ENCODE results near the gene PTPMT1.

PTPMT1 gene

GRCh38 chr11:47611348-47611794 is 46.0 kb downstream of the PTPMT1 start:
- Histone ChIP-seq H2AFZ (ENCODE audit: insufficient read depth, low read length, poor library complexity) (no peak overlapping the region), H3K79me2 (ENCODE audit: control insufficient read depth, insufficient read depth, low read length, poor library complexity) (no peaks in the 10 kb centered on the region), H4K8ac (ENCODE audit: low read depth, low read length) (no peak overlapping the region), H2BK5ac (ENCODE audit: low read depth, low read length, poor library complexity) (no peak overlapping the region), H2AK5ac (ENCODE audit: low read length) (no peak overlapping the region), H3K9me3 (ENCODE audit: insufficient read depth, low read depth, low read length) (no peaks in the 10 kb centered on the region), H3K4ac (ENCODE audit: low read depth, low read length) (no peak overlapping the region), H4K12ac (ENCODE audit: low read depth, low read length) (no peak overlapping the region), H2BK12ac (ENCODE audit: low read length) (no peak overlapping the region), H3K79me1 (ENCODE audit: low read length) (no peaks in the 10 kb centered on the region), H3K27ac (ENCODE audit: low read depth, low read length) (no peak overlapping the region), H3K4me2 (ENCODE audit: low read length) (no peak overlapping the region), H3K18ac (ENCODE audit: low read length) (no peak overlapping the region), H3K4me1 (ENCODE audit: control insufficient read depth in 1 of 2, insufficient read depth in 2 of 2, low read length in 2 of 2) (peaks cover 3 to 11% of the 10 kb centered on the region in 2 experiments), H3K36me3 (ENCODE audit: control insufficient read depth in 1 of 2, insufficient read depth in 2 of 2, low read length in 2 of 2) (peaks cover 2 to 3% of the 10 kb centered on the region in 2 experiments), H2BK120ac (ENCODE audit: insufficient read depth, low read length, poor library complexity) (no peak overlapping the region), H3K14ac (ENCODE audit: low read length) (no peak overlapping the region), H3K27me3 (ENCODE audit: insufficient read depth, low read length) (no peaks in the 10 kb centered on the region), H3K23ac (ENCODE audit: low read length) (no peak overlapping the region), H4K91ac (ENCODE audit: low read depth, low read length) (no peak overlapping the region), H3K4me3 (ENCODE audit: low read depth, low read length) (no peak overlapping the region), H3K9ac (ENCODE audit: low read length) (no peak overlapping the region)
- DNase-seq = no peak
- no CpG with 5 or more reads among the region's 6 CpGs for WGBS (ENCODE audit: extremely low coverage, insufficient coverage, insufficient read length)

GRCh38 chr11:47615249-47615648 is 49.9 kb downstream of the PTPMT1 start:
- Histone ChIP-seq H4K12ac (ENCODE audit: low read depth, low read length) (no peak overlapping the region), H3K4ac (ENCODE audit: low read depth, low read length) (no peak overlapping the region), H2BK5ac (ENCODE audit: low read depth, low read length, poor library complexity) (no peak overlapping the region), H3K79me1 (ENCODE audit: low read length) (no peaks in the 10 kb centered on the region), H3K27ac (ENCODE audit: low read depth, low read length) (no peak overlapping the region), H2BK120ac (ENCODE audit: insufficient read depth, low read length, poor library complexity) (no peak overlapping the region), H4K91ac (ENCODE audit: low read depth, low read length) (no peak overlapping the region), H3K18ac (ENCODE audit: low read length) (no peak overlapping the region), H3K9ac (ENCODE audit: low read length) (no peak overlapping the region), H3K9me3 (ENCODE audit: insufficient read depth, low read depth, low read length) (no peaks in the 10 kb centered on the region), H3K79me2 (ENCODE audit: control insufficient read depth, insufficient read depth, low read length, poor library complexity) (no peaks in the 10 kb centered on the region), H3K4me3 (ENCODE audit: low read depth, low read length) (no peak overlapping the region), H3K36me3 (ENCODE audit: control insufficient read depth in 1 of 2, insufficient read depth in 2 of 2, low read length in 2 of 2) (peaks cover 12 to 13% of the 10 kb centered on the region in 2 experiments), H2AFZ (ENCODE audit: insufficient read depth, low read length, poor library complexity) (no peak overlapping the region), H3K23ac (ENCODE audit: low read length) (no peak overlapping the region), H3K4me2 (ENCODE audit: low read length) (no peak overlapping the region), H3K27me3 (ENCODE audit: insufficient read depth, low read length) (no peaks in the 10 kb centered on the region), H2AK5ac (ENCODE audit: low read length) (no peak overlapping the region), H2BK12ac (ENCODE audit: low read length) (no peak overlapping the region), H3K14ac (ENCODE audit: low read length) (no peak overlapping the region), H3K4me1 (ENCODE audit: control insufficient read depth in 1 of 2, insufficient read depth in 2 of 2, low read length in 2 of 2) (no peaks in the 10 kb centered on the region), H4K8ac (ENCODE audit: low read depth, low read length) (no peak overlapping the region)
- DNase-seq = no peak

- Histone ChIP-seq H4K8ac (ENCODE audit: low read depth, low read length) (no peak overlapping the region), H3K79me2 (ENCODE audit: control insufficient read depth, insufficient read depth, low read length, poor library complexity) (no peaks in the 10 kb centered on the region), H2BK12ac (ENCODE audit: low read length) (no peak overlapping the region), H3K4me1 (ENCODE audit: control insufficient read depth in 1 of 2, insufficient read depth in 2 of 2, low read length in 2 of 2) (no peaks in the 10 kb centered on the region), H2BK120ac (ENCODE audit: insufficient read depth, low read length, poor library complexity) (no peak overlapping the region), H2AK5ac (ENCODE audit: low read length) (no peak overlapping the region), H3K18ac (ENCODE audit: low read length) (no peak overlapping the region), H3K14ac (ENCODE audit: low read length) (no peak overlapping the region), H3K36me3 (ENCODE audit: control insufficient read depth in 1 of 2, insufficient read depth in 2 of 2, low read length in 2 of 2) (peaks cover 20 to 23% of the 10 kb centered on the region in 2 experiments), H4K91ac (ENCODE audit: low read depth, low read length) (no peak overlapping the region), H3K4me2 (ENCODE audit: low read length) (no peak overlapping the region), H2BK5ac (ENCODE audit: low read depth, low read length, poor library complexity) (no peak overlapping the region), H3K9me3 (ENCODE audit: insufficient read depth, low read depth, low read length) (no peaks in the 10 kb centered on the region), H3K4me3 (ENCODE audit: low read depth, low read length) (no peak overlapping the region), H3K4ac (ENCODE audit: low read depth, low read length) (no peak overlapping the region), H4K12ac (ENCODE audit: low read depth, low read length) (no peak overlapping the region), H3K23ac (ENCODE audit: low read length) (no peak overlapping the region), H2AFZ (ENCODE audit: insufficient read depth, low read length, poor library complexity) (no peak overlapping the region), H3K9ac (ENCODE audit: low read length) (no peak overlapping the region), H3K79me1 (ENCODE audit: low read length) (no peaks in the 10 kb centered on the region), H3K27ac (ENCODE audit: low read depth, low read length) (no peak overlapping the region), H3K27me3 (ENCODE audit: insufficient read depth, low read length) (no peaks in the 10 kb centered on the region)
- WGBS (ENCODE audit: extremely low coverage, insufficient coverage, insufficient read length) = no CpG with 5 or more reads among the region's 10 CpGs
- DNase-seq = peak in 1 of 2 donors; percentile 49
Observed at GRCh38 chr11:47616726-47617416, 51.5 kb downstream of the PTPMT1 start.

DNA sequence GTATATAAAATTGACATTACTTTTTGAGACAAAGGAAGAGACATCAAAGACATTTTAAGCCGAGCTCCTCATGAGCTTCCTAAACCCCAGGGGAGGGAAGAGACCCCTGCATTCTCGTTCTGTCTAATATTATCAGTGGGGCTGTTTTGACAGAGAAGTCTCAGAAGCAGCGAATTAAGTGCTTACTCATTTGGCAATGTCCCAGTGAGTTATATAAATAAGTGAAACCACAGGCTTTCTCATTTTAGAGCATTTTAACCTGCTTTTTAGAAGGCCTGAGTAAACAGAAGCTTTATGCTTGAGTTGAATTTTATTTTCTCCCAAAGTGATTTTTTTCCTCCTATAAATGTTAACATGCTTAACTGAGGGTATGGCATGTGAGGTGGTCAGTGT is 52.0 kb downstream of the PTPMT1 start:
- no CpG with 5 or more reads among the region's 3 CpGs for WGBS (ENCODE audit: extremely low coverage, insufficient coverage, insufficient read length)

More for the DNA sequence above, 52.0 kb downstream of the PTPMT1 start:
- Histone ChIP-seq H3K18ac (ENCODE audit: low read length) (no peak overlapping the region), H3K14ac (ENCODE audit: low read length) (no peak overlapping the region), H3K36me3 (ENCODE audit: control insufficient read depth in 1 of 2, insufficient read depth in 2 of 2, low read length in 2 of 2) (peaks cover 20 to 24% of the 10 kb centered on the region in 2 experiments), H3K79me2 (ENCODE audit: control insufficient read depth, insufficient read depth, low read length, poor library complexity) (no peaks in the 10 kb centered on the region), H3K4me2 (ENCODE audit: low read length) (no peak overlapping the region), H2BK120ac (ENCODE audit: insufficient read depth, low read length, poor library complexity) (no peak overlapping the region), H3K9me3 (ENCODE audit: insufficient read depth, low read depth, low read length) (no peaks in the 10 kb centered on the region), H2AFZ (ENCODE audit: insufficient read depth, low read length, poor library complexity) (no peak overlapping the region), H3K27ac (ENCODE audit: low read depth, low read length) (no peak overlapping the region), H2BK12ac (ENCODE audit: low read length) (no peak overlapping the region), H3K4me3 (ENCODE audit: low read depth, low read length) (no peak overlapping the region), H3K4ac (ENCODE audit: low read depth, low read length) (no peak overlapping the region), H4K91ac (ENCODE audit: low read depth, low read length) (no peak overlapping the region), H3K4me1 (ENCODE audit: control insufficient read depth in 1 of 2, insufficient read depth in 2 of 2, low read length in 2 of 2) (no peaks in the 10 kb centered on the region), H4K12ac (ENCODE audit: low read depth, low read length) (no peak overlapping the region), H3K79me1 (ENCODE audit: low read length) (no peaks in the 10 kb centered on the region), H4K8ac (ENCODE audit: low read depth, low read length) (no peak overlapping the region), H3K9ac (ENCODE audit: low read length) (no peak overlapping the region), H2AK5ac (ENCODE audit: low read length) (no peak overlapping the region), H3K27me3 (ENCODE audit: insufficient read depth, low read length) (no peaks in the 10 kb centered on the region), H2BK5ac (ENCODE audit: low read depth, low read length, poor library complexity) (no peak overlapping the region), H3K23ac (ENCODE audit: low read length) (no peak overlapping the region)
- DNase-seq = no peak

All from trophoblast cell (in vitro differentiated cells and primary cell).